GM12864 (cell line): Measurements from ENCODE around the gene TBC1D22A.
"Not testable (repeated sequence)": the region's sequence is repeated elsewhere in the genome, so short reads cannot be mapped to it uniquely, and the experiment has no call there.

Source experiments
- DNase-seq: peaks from one replicate; pipeline ENCODE4 v3.0.0-alpha.2; 2011; ENCODE audit warnings: low read depth
- H3K4me3 ChIP-seq: 2 replicates; pipeline ENCODE4 v1.5.1; 2011; ENCODE audit warnings: mild to moderate bottlenecking, low read depth, low read length, control low read depth
- TF ChIP-seq, protein P1 (sequence below): IDR thresholded peaks from 2 replicates; pipeline ENCODE4 v1.5.1; 2011; ENCODE audit warnings: low read depth, mild to moderate bottlenecking, moderate library complexity, low read length, control low read depth, inconsistent platforms; ENCODE audit errors: missing control alignments

TBC1D22A gene

GRCh38 chr22:47135338-47135737 is 372.9 kb downstream of the TBC1D22A start:
- no peak for DNase-seq
- TF ChIP-seq, protein P1, sequence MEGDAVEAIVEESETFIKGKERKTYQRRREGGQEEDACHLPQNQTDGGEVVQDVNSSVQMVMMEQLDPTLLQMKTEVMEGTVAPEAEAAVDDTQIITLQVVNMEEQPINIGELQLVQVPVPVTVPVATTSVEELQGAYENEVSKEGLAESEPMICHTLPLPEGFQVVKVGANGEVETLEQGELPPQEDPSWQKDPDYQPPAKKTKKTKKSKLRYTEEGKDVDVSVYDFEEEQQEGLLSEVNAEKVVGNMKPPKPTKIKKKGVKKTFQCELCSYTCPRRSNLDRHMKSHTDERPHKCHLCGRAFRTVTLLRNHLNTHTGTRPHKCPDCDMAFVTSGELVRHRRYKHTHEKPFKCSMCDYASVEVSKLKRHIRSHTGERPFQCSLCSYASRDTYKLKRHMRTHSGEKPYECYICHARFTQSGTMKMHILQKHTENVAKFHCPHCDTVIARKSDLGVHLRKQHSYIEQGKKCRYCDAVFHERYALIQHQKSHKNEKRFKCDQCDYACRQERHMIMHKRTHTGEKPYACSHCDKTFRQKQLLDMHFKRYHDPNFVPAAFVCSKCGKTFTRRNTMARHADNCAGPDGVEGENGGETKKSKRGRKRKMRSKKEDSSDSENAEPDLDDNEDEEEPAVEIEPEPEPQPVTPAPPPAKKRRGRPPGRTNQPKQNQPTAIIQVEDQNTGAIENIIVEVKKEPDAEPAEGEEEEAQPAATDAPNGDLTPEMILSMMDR: no peak
- H3K4me3 ChIP-seq: no peak overlapping the region

DNA sequence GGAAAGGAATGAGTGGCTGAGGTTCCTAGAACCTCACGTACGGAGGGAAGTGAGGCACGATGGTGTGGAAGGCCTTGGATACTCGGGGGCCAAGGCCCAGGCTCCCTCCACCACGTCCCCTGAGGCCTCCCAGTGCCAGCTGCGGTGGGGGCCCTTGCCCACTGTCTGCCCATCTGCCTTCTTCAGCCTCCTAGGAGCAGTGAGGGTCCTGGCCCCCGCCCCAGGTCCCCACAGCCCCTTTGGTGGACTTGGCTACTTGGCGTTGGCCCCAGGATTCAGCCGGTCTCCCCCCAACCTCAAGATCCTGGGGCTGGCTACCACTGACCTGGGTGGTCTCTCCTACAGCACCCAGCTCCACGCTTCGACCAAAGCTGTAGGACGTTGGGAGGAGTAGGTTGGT is 373.6 kb downstream of the TBC1D22A start:
- no peak overlapping the region for H3K4me3 ChIP-seq
- TF ChIP-seq, protein P1: no peak
- DNase-seq: no peak

DNA sequence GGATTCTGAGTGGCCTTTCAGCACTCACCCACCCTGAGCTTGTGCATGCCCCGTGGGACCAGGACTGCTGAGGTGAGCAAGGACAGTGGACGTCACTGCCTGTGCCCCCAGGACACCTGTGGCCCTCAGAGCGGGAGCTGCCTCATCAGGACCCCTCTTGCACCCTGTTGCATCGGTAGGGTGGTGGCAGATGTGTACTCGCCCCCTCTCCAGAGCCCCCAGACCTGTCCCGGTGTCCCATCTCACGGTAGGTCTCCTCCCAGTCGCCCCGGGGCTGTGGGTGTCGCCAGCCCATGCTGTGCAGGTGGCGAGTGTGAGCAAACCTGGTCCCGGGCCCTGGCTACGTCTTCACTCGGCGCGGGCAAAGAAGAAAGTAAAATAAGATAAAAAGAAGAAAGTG is 374.2 kb downstream of the TBC1D22A start:
- no peak overlapping the region for H3K4me3 ChIP-seq
- DNase-seq: no peak
- TF ChIP-seq, protein P1: no peak

- no peak for DNase-seq
- TF ChIP-seq, protein P1: no peak
- H3K4me3 ChIP-seq: no peak overlapping the region
Observed at GRCh38 chr22:47139013-47139789, 376.8 kb downstream of the TBC1D22A start.

DNA sequence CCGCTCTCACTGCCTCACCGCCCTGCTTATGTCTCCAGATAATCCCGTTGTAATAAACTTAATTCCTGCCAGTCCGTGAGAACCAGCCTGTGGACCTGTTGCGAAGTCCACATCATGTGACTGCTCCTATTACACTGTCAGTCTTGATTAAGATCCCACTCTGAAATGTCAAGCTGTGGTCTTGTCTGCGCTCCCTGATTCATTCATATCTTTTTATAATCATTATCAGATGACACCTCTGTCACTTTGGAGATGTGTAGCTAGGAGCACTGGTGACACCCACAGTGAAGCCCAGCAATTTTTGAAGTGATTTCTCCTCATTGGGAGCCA is 377.3 kb downstream of the TBC1D22A start:
- no peak overlapping the region for H3K4me3 ChIP-seq
- no peak for DNase-seq
- TF ChIP-seq, protein P1: no peak

GRCh38 chr22:47140975-47141374 is 378.5 kb downstream of the TBC1D22A start:
- not testable (repeated sequence) for H3K4me3 ChIP-seq

DNA sequence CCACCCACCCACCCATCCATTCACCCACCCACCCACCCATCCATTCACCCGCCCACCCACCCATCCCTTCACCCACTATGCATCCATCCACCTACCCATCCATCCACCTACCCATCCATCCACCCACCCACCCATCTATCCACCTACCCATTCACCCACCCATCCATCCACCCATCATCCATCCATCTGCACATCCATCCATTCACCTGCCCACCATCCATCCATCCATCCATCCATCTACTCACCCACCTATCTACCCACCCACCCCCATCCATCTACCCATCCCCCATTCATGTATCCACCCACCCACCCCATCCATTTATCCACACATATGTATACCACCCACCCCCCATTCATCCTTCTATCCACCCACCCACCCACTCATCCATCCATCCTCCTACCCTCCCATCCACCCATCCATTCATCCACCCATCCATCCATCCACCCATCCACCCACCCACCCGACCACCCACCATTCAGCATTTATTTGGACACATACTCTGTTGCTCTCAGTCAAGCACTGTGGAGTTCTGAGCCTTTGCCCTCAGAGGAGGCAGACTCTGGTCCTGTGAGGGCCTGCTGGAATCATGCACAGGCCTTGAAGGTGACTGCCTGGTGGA is 380.1 kb downstream of the TBC1D22A start:
- TF ChIP-seq, protein P1: no peak
- H3K4me3 ChIP-seq: no peak overlapping the region
- DNase-seq: no peak

More at GRCh38 chr22:47140975-47141374, 378.5 kb downstream of the TBC1D22A start:
- not testable (repeated sequence) for DNase-seq
